Activated CD4-positive, alpha-beta T cell treated with anti-CD3 and anti-CD28 coated beads, Interleukin-2, amount 10 ng/mL, durations not matched to agents 24 days and 14 days (primary cell): ENCODE measurements around the gene SEMA3B. TPM values are rescaled to one million over a fixed set of nuclear protein-coding genes. Genes with fewer than 3 reads are reported as not detected.
"Not testable (repeated sequence)": the region's sequence is repeated elsewhere in the genome, so short reads cannot be mapped to it uniquely, and the experiment has no call there.

Experiments
- DNase-seq: peaks from one replicate; pipeline ENCODE4 v3.0.0; 2022
- H3K27ac Mint-ChIP-seq: one replicate; pipeline ENCODE4 v1.8.0; 2022; ENCODE audit warnings: mild to moderate bottlenecking, mixed read lengths
- H3K27me3 Mint-ChIP-seq: one replicate; pipeline ENCODE4 v1.8.0; 2022; ENCODE audit warnings: mixed read lengths
- H3K36me3 Mint-ChIP-seq: one replicate; pipeline ENCODE4 v1.8.0; 2022; ENCODE audit warnings: low read depth, mild to moderate bottlenecking, mixed read lengths
- H3K4me1 Mint-ChIP-seq: one replicate; pipeline ENCODE4 v1.8.0; 2021; ENCODE audit warnings: mixed read lengths
- H3K4me3 Mint-ChIP-seq: one replicate; pipeline ENCODE4 v1.8.0; 2022; ENCODE audit warnings: mild to moderate bottlenecking, moderate library complexity, mixed read lengths
- H3K9me3 Mint-ChIP-seq: one replicate; pipeline ENCODE4 v1.8.0; 2021; ENCODE audit warnings: mixed read lengths
- intact Hi-C: fragments of 100-400 bp; cut with micrococcal nuclease; formaldehyde crosslinking; loops from one replicate; pipeline ENCODE4 v1.15.1; 2023
- total RNA-seq: library from RNA; stranded (reverse); gene quantifications from 2 replicates; pipeline ENCODE4 v1.2.3, GENCODE V29; 2022

SEMA3B gene
- total RNA-seq, 1 donor from 2014 or later = 0.82 TPM

DNA sequence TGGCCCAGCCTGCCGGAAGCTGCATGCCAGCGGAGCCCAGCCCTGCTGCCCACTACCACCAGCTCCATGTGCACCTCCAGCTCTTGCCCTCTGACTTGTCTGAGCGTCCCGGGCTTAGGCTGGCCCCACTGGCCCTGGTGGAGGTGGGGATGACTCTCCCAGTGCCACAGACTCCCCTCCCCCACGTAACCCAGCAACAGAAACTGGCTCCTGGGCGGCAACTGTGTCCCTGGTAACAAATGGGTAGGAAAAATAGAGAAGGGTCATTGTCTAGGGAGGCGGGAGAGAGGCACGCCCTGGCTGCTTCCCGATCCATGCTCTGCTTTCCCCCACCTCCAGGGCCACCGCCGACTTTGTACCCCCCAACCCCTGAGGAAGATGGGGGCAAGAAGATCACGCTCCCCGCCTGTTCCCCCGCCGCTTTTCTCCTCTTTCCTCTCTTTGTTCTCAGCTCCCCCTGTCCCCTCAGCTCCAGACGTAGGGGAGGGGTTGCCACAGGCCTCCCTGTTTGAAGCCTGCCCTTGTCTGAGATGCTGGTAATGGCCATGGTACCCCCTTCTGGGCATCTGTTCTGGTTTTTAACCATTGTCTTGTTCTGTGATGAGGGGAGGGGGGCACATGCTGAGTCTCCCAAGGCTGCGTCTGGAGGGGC, 10.8 kb upstream of the SEMA3B start:
- peaks cover 34% of the 10 kb centered on the region for H3K36me3 Mint-ChIP-seq
- H3K27ac Mint-ChIP-seq = no peak overlapping the region
- DNase-seq = no peak
- H3K9me3 Mint-ChIP-seq = no peaks in the 10 kb centered on the region
- no peaks in the 10 kb centered on the region for H3K27me3 Mint-ChIP-seq
- intact Hi-C loops = no loop called here
- no peak overlapping the region for H3K4me3 Mint-ChIP-seq
- peaks cover 5% of the 10 kb centered on the region for H3K4me1 Mint-ChIP-seq

DNA sequence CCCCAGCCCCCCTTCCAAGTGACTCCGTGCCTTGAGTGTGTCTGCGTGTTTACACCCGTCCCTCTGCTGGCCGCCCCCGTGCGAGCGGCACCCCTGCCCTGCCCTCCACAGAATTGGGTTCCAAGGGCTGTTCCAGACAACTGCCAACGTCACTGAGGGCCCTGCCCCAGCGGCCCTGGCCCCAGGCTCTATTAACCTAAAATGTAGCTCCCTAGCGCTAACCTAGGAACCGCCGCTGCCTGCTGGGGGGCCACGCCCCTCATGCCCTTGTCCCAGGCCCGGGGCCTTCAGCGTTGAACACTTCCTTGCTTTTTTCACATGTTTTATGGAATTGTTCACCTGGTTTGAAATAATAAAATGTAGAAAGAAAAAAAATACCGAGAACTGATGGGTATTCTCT, 10.0 kb upstream of the SEMA3B start:
- peaks cover 26% of the 10 kb centered on the region for H3K36me3 Mint-ChIP-seq
- no peaks in the 10 kb centered on the region for H3K9me3 Mint-ChIP-seq
- H3K4me3 Mint-ChIP-seq = peak overlapping the region; percentile 21
- intact Hi-C loops = no loop called here
- no peak overlapping the region for H3K27ac Mint-ChIP-seq
- DNase-seq = no peak
- H3K27me3 Mint-ChIP-seq = no peaks in the 10 kb centered on the region
- peaks cover 5% of the 10 kb centered on the region for H3K4me1 Mint-ChIP-seq

DNA sequence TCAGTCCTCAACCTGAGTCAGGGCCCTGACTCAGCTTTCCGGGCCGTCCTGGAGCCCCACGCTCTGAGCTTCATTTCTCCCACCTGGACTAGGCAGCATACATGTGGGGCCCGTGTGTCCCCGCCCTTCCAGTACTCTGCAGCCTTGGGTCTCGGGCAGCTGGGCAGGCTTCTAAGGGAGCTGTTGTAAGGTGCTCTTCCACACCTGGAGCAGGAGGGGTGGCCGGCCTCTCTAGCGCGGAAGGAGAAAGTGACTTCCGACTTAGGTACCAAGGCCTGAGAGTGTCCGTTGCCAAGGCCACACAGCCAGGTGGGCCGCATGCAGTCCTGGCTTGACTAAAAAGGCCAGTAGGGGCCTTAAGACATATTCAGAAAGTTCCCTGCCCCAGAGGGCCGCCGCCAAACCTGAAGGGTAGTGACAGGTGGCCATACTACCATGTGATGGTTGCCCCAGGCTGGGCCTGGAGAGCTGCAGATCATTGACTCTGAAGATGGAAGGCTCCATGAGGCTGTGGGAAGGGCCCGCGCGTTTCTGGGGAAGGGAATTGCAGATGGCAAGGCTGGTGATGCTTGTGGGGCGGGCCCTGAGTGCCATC, 9.4 kb upstream of the SEMA3B start:
- DNase-seq = no peak
- Mint-ChIP-seq H3K27ac (peak overlapping the region; percentile 81), H3K36me3 (peaks cover 24% of the 10 kb centered on the region), H3K9me3 (no peaks in the 10 kb centered on the region), H3K4me1 (peaks cover 5% of the 10 kb centered on the region), H3K27me3 (no peaks in the 10 kb centered on the region), H3K4me3 (peak overlapping the region; percentile 71)
- intact Hi-C loops = loop anchor here (1.0 kb wide), 3 partner anchors 13 to 32 kb away; no protein-coding TSS in a partner anchor

DNA sequence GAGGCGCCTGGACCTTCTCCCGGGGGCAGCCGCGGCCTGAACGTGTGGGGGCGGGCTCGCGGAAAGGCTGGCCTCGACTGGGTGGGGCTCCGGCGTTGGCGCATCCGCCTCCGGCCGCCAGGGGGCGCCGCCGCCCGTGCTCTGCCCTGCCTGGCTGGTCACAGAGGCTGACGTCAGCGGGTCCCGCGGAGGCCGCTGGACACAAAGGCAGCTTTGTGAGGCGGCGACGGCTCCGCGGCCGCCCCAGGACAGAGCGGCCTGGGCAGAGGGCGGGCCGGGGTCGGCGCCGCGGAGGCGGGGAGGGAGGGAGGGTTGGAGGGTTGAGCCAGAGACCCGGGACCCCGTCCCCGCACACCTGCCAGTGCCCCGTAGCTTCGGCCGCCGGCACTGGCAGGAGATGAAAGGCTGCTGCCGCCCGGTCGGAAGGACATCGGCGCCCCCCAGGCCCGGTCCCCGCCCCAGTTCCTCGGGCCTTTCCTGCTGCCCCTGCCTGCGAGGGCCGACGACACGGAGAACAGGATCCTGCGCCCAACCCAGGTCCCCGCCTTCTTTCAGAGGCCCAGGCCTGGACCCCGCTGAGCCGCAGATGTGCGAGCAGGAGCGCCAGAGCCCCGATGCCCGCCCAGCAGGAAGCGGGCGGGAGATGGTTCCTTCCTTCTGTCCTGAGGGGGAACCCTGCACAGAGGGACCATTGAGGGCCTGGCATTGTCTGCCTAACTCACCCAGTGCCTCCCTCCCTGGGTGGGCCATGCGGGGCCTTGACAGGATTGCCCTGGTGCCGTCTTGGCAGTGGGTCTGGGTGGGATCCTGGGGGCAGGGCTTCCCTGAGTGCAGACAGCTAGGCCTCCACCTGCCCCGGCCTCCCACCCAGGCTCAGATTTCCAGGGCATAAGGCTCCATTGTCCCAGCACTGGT, 8.7 kb upstream of the SEMA3B start:
- peak overlapping the region; percentile 71 for H3K4me3 Mint-ChIP-seq
- peaks cover 5% of the 10 kb centered on the region for H3K4me1 Mint-ChIP-seq
- no peaks in the 10 kb centered on the region for H3K9me3 Mint-ChIP-seq
- H3K36me3 Mint-ChIP-seq = peaks cover 22% of the 10 kb centered on the region
- peak overlapping the region; percentile 81 for H3K27ac Mint-ChIP-seq
- no peaks in the 10 kb centered on the region for H3K27me3 Mint-ChIP-seq
- intact Hi-C loops = loop anchor here (1.0 kb wide), 3 partner anchors 12 to 33 kb away; no protein-coding TSS in a partner anchor
- peak; percentile 97 for DNase-seq

DNA sequence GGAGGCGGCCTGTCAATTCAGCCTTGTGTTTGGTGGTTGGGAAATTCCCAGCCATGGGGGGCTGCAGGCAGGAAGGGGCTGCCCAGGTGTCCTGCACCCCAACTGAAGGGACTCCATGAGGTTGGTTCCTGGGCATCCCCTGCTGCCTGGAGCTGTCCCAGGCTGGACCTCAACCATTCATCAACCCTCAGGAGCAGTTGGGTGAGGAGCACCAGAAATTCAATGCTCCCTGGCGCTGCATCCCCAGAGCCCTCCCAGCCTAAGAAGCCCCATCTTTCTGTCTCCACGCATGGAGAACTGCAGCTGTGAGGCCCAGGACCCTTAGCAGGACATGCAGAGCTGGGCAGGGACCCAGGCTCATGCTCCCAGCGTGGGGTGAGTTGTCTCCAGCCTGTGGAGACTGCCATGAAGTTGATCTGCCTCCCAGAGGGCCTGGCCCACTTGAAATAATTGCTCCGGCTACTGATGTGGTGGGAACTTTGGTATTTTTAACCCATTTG, 8.0 kb upstream of the SEMA3B start:
- peaks cover 22% of the 10 kb centered on the region for H3K36me3 Mint-ChIP-seq
- DNase-seq = no peak
- H3K27me3 Mint-ChIP-seq = peaks cover 4% of the 10 kb centered on the region
- peak overlapping the region; percentile 71 for H3K4me3 Mint-ChIP-seq
- peaks cover 5% of the 10 kb centered on the region for H3K4me1 Mint-ChIP-seq
- peak overlapping the region; percentile 32 for H3K27ac Mint-ChIP-seq
- no peaks in the 10 kb centered on the region for H3K9me3 Mint-ChIP-seq
- intact Hi-C loops = loop anchor here (1.0 kb wide), 3 partner anchors 11 to 34 kb away; no protein-coding TSS in a partner anchor

DNA sequence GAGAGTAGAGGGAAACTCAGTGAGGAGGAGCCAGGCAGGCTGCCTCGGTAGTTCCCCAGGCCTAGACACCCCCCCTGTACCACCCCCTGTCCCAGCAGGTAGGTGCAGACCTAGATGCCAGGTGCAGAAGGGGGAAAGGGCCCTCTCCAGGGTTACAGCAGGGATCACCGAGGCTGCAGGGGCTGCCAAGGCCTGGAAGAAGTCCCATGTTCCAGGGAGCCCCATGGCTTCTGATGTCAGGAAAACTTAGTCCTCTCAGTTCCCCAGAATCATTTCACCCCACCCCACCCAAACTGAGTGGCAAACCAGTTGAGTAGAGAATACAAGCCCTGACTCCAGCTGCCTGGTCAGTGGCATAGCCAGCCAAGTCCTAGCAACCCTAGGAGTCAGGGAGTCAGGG, 7.4 kb upstream of the SEMA3B start:
- H3K27me3 Mint-ChIP-seq = peaks cover 6% of the 10 kb centered on the region
- intact Hi-C loops = no loop called here
- no peak for DNase-seq
- peaks cover 18% of the 10 kb centered on the region for H3K36me3 Mint-ChIP-seq
- H3K4me3 Mint-ChIP-seq = peak overlapping the region; percentile 24
- H3K4me1 Mint-ChIP-seq = peaks cover 5% of the 10 kb centered on the region
- no peaks in the 10 kb centered on the region for H3K9me3 Mint-ChIP-seq
- H3K27ac Mint-ChIP-seq = peak overlapping the region; percentile 32

DNA sequence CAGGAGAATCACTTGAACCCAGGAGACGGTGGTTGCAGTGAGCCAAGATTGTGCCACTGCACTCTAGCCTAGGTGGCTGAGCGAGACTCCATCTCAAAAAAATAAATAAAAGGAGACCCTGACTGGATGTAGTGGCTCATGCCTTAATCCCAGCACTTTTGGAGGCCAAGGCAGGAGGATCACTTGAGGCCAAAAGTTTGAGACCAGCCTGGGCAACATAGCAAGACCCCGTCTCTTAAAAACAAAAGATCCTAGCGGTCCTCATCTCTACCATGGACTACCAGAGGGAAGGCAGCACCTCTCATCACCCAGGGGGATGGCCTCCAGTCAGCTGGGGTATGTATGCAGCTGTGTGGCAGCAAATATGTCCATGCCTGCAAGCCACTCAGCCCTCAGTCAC, 6.7 kb upstream of the SEMA3B start:
- peaks cover 13% of the 10 kb centered on the region for H3K27me3 Mint-ChIP-seq
- DNase-seq, H3K9me3 Mint-ChIP-seq, H3K4me1 Mint-ChIP-seq, H3K27ac Mint-ChIP-seq, intact Hi-C loops, H3K4me3 Mint-ChIP-seq: not testable (repeated sequence)
- H3K36me3 Mint-ChIP-seq = peaks cover 11% of the 10 kb centered on the region

DNA sequence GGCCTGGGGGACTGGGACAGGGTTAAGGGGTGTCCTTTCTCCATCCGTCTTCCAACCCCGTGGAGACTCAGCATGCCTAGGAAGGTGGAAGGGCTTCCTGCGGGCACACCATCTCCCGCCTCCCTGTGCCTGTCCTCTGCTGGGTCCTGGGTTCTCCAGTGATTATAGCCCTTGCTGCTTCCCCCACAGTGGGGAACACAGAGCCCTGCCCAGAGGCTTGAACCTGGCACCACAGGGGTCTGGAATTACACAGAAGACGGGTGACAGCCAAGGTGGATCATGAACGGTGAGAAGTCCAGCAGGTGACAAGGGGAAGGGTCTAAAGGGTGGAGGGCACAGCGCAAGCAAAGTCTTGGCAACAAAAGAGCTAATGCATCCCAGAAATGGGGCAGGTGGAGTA, 6.2 kb upstream of the SEMA3B start:
- H3K4me3 Mint-ChIP-seq = no peak overlapping the region
- peaks cover 6% of the 10 kb centered on the region for H3K36me3 Mint-ChIP-seq
- H3K27ac Mint-ChIP-seq = no peak overlapping the region
- H3K4me1 Mint-ChIP-seq = peaks cover 5% of the 10 kb centered on the region
- intact Hi-C loops = no loop called here
- no peaks in the 10 kb centered on the region for H3K9me3 Mint-ChIP-seq
- no peak for DNase-seq
- H3K27me3 Mint-ChIP-seq = peaks cover 16% of the 10 kb centered on the region

DNA sequence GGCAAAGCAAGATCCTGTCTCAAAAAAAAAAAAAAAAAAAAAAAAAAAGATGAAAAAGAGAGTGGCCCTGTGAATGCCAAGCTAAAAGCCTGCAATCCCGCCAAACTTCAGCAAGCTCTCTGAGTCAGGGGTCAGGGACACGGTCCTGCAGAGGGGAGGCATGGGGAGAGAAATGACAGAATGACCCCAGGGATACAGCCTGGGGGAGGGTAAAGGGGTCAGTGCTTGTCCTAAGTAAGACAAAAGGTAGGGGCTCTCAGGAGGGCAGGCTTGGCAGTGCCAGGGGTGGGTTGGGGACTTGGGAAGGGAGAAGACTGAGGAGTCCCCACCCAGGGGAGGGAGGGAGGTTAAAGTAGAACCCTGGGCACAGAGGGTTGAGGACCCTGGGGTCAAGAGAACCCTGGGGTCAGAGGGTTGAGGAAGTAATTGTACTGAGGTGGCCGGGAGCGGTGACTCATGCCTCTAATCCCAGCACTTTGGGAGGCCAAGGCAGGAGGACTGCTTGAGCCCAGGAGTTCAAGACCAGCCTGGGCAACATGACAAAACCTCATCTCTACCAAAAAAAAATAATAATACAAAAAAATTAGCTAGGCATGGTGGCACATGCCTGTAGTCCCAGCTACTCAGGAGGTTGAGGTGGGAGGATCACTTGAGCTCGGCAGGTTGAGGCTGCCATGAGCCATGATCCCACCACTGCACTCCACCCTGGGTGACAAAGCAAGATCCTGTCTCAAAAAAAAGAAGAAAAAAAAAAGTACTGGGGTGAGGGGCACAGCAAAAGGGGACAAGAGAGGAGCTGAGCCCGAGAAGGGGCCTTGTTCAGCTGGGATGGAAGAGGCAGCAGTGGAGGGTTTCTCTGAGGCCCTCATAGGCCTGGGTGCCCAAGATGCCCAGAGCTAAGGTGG, 5.2 kb upstream of the SEMA3B start:
- Mint-ChIP-seq H3K36me3 (peaks cover 3% of the 10 kb centered on the region), H3K9me3 (no peaks in the 10 kb centered on the region), H3K4me1 (peaks cover 5% of the 10 kb centered on the region), H3K27ac (no peak overlapping the region), H3K27me3 (peaks cover 25% of the 10 kb centered on the region), H3K4me3 (no peak overlapping the region)
- intact Hi-C loops = no loop called here
- DNase-seq = no peak

DNA sequence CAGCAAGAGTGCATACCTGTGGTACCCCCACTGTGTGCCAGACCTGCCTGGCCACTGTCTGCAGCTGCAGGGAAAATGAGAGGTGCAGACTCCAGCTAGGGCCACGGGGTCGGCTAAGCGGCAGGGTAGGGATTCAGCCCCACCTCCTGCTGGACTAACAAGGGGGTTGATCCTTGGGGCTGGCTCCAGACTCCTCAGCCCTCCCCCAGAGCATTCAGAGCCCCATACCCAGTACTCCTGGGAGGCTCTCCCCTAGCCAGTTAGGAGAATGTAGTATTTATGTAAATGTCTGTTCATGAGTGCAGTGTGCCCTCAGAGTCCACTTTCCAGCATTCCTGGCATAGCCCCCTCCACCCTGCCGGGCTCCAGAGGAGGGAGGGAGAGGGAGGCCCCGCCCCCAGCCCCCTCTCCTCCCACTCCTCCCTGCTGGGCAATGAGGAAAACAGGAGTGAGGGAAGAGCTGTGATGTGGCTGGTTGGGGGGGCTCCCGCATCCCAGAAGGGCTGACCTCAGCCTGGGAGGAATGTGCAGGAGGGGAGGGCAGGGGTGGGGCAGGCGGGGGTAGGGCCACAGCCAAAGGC, 4.5 kb upstream of the SEMA3B start:
- Mint-ChIP-seq H3K9me3 (no peaks in the 10 kb centered on the region), H3K27me3 (peaks cover 26% of the 10 kb centered on the region), H3K4me3 (no peak overlapping the region), H3K36me3 (no peaks in the 10 kb centered on the region), H3K27ac (no peak overlapping the region), H3K4me1 (peaks cover 3% of the 10 kb centered on the region)
- no peak for DNase-seq
- intact Hi-C loops = no loop called here

DNA sequence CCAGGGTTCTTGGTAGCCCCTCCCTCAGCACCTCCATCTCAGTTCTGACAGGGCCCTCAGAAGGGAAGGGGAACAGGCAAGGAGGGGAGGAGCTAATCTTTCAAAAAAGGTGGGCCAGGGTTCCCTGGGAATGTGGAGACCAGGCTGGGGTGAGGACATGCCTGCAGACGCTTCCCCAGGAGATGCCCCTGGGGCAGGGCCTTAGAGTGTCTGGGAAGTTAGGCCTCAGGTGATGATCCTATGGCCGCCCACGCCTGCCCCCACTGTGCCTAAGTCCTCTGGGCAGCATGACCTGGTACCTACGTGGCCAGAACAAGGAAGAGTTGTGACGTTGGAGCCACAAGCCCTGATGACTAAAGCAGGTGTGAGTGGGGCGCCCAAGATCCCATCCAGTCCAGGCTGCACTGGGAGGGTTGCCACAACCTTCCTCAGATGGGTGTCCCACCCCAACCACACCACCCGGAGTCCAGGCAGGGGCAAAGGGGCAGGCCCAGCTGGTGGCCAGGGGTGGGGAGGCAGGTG, 3.9 kb upstream of the SEMA3B start:
- peaks cover 26% of the 10 kb centered on the region for H3K27me3 Mint-ChIP-seq
- intact Hi-C loops = no loop called here
- no peaks in the 10 kb centered on the region for H3K36me3 Mint-ChIP-seq
- no peak for DNase-seq
- no peaks in the 10 kb centered on the region for H3K9me3 Mint-ChIP-seq
- no peaks in the 10 kb centered on the region for H3K4me1 Mint-ChIP-seq
- H3K27ac Mint-ChIP-seq = no peak overlapping the region
- H3K4me3 Mint-ChIP-seq = no peak overlapping the region

DNA sequence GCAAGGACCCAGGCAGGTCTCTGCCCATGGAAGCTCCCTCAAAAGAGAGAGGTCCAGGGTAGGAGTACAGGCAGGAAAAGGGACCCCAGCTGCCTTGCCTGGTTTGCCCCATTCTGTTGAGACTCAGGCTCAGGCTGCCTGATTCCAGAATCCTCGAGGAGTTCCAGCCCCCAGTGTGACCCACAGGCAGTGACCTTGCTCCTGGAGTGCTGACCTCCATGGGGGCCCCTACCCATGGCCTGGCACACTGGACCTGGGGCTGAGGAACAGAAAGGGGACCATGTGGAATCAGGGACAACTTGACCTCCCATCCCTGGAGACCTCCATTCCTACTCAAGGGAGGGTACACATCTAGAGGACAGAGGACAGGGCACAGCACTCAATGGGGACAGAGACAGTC, 3.4 kb upstream of the SEMA3B start:
- Mint-ChIP-seq H3K4me1 (no peaks in the 10 kb centered on the region), H3K27me3 (peaks cover 26% of the 10 kb centered on the region), H3K4me3 (no peak overlapping the region), H3K9me3 (no peaks in the 10 kb centered on the region), H3K27ac (no peak overlapping the region), H3K36me3 (no peaks in the 10 kb centered on the region)
- no peak for DNase-seq
- intact Hi-C loops = no loop called here

DNA sequence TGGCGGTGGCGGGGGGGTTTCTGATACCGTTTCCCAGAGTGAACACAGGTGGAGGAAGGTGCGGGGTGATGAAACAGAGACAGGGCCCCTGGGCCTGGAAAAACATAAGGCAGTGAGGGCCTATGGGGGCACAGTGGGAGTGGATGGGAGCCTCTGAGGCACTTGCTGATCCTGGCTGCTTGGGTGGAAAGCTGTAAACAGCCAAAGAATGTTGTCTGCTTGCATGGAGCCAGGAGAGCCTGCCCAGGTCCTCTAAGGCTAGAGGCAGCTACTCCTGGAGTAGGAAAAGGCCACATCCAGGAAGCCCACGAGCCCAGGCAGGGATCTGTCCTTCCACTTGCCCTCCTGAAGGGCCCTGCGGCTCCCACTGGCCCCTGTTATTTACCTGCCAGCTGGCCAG, 2.9 kb upstream of the SEMA3B start:
- Mint-ChIP-seq H3K9me3 (no peaks in the 10 kb centered on the region), H3K4me3 (no peak overlapping the region), H3K36me3 (no peaks in the 10 kb centered on the region), H3K4me1 (no peaks in the 10 kb centered on the region), H3K27me3 (peaks cover 26% of the 10 kb centered on the region), H3K27ac (no peak overlapping the region)
- DNase-seq = no peak
- intact Hi-C loops = no loop called here
